HEK293 (cell line): Measurements from ENCODE around the gene PPIL3.

Experiments used
- CTCF ChIA-PET: fragments of 350-600 bp; formaldehyde crosslinking; extraction: SDS; loops from one replicate; lab custom pipeline; 2021; ENCODE audit warnings: antibody characterized with exemption; lab: Yijun Ruan, JAX
- POLR2A ChIA-PET: fragments of 300-600 bp; formaldehyde crosslinking; extraction: SDS; loops from one replicate; lab custom pipeline; 2020; ENCODE audit warnings: antibody characterized with exemption, inconsistent platforms; lab: Yijun Ruan, JAX
- H3K27ac ChIP-seq: fragments of 200-500 bp; sonication (Bioruptor generic); 2 replicates; pipeline ENCODE4 v1.5.1; 2014; ENCODE audit warnings: low read depth, low read length, control low read depth, inconsistent platforms; ENCODE audit errors: extremely low read depth
- H3K36me3 ChIP-seq, 2 experiments: fragments of 200-500 bp in 1 of 2; sonication (Bioruptor generic) in 1 of 2; 1 replicate in 1 of 2; 2 replicates in 1 of 2; pipeline ENCODE4 v1.5.1; 2014 to 2017; ENCODE audit warnings: inconsistent platforms in 2 of 2, low read length in 2 of 2; ENCODE audit not compliant: control insufficient read depth in 2 of 2, insufficient read depth in 1 of 2
- H3K4me1 ChIP-seq: fragments of 200-500 bp; sonication (Bioruptor generic); 2 replicates; pipeline ENCODE4 v1.5.1; 2014; ENCODE audit warnings: mild to moderate bottlenecking, low read length, inconsistent platforms; ENCODE audit not compliant: control insufficient read depth, insufficient read depth
- H3K4me3 ChIP-seq: 2 replicates; pipeline ENCODE4 v1.5.1; 2011; ENCODE audit warnings: low read depth, mild to moderate bottlenecking, control low read depth, low read length, moderate library complexity
- H3K9me3 ChIP-seq: fragments of 200-500 bp; sonication (Bioruptor generic); 2 replicates; pipeline ENCODE4 v1.5.1; 2014; ENCODE audit warnings: low read depth, low read length, inconsistent platforms; ENCODE audit not compliant: control insufficient read depth, insufficient read depth
- OSR2 ChIP-seq: fragments of 450-650 bp; formaldehyde crosslinking; IDR thresholded peaks from 2 replicates; pipeline ENCODE4 v1.5.1; 2016; ENCODE audit warnings: missing biosample characterization, missing genetic modification characterization
- PRDM1 ChIP-seq: fragments of 450-650 bp; formaldehyde crosslinking; IDR thresholded peaks from 2 replicates; pipeline ENCODE4; 2016; ENCODE audit warnings: missing biosample characterization, missing genetic modification characterization
- PRDM10 ChIP-seq: fragments of 450-650 bp; formaldehyde crosslinking; IDR thresholded peaks from 2 replicates; pipeline ENCODE4 v1.5.1; 2016; ENCODE audit warnings: missing biosample characterization, missing genetic modification characterization
- PRDM2 ChIP-seq: fragments of 450-650 bp; formaldehyde crosslinking; IDR thresholded peaks from 2 replicates; pipeline ENCODE4 v1.5.1; 2016; ENCODE audit warnings: missing biosample characterization, missing genetic modification characterization, borderline replicate concordance
- SCRT2 ChIP-seq: fragments of 450-650 bp; formaldehyde crosslinking; IDR thresholded peaks from 2 replicates; pipeline ENCODE4 v1.5.1; 2016; ENCODE audit warnings: missing biosample characterization, missing genetic modification characterization
- SP7 ChIP-seq: fragments of 450-650 bp; formaldehyde crosslinking; IDR thresholded peaks from 2 replicates; pipeline ENCODE4 v1.5.1; 2016; ENCODE audit warnings: missing biosample characterization, missing genetic modification characterization
- ZBTB26 ChIP-seq: fragments of 450-650 bp; formaldehyde crosslinking; optimal IDR thresholded peaks from 2 replicates; pipeline ENCODE3; 2016; ENCODE audit warnings: missing biosample characterization, mild to moderate bottlenecking, missing genetic modification characterization
- ZNF114 ChIP-seq: fragments of 450-650 bp; formaldehyde crosslinking; IDR thresholded peaks from 2 replicates; pipeline ENCODE4 v1.5.0; 2017; ENCODE audit warnings: missing biosample characterization, missing genetic modification characterization
- ZNF16 ChIP-seq: fragments of 450-650 bp; formaldehyde crosslinking; IDR thresholded peaks from 2 replicates; pipeline ENCODE4 v1.5.1; 2016; ENCODE audit warnings: low read depth, missing biosample characterization, missing genetic modification characterization
- ZNF169 ChIP-seq: fragments of 450-650 bp; formaldehyde crosslinking; IDR thresholded peaks from 2 replicates; pipeline ENCODE4 v1.5.1; 2016; ENCODE audit warnings: missing biosample characterization, missing genetic modification characterization
- ZNF24 ChIP-seq: fragments of 450-650 bp; formaldehyde crosslinking; IDR thresholded peaks from 2 replicates; pipeline ENCODE4 v1.5.1; 2016; ENCODE audit warnings: missing biosample characterization, missing genetic modification characterization
- ZNF335 ChIP-seq: fragments of 450-650 bp; formaldehyde crosslinking; conservative IDR thresholded peaks from 2 replicates; pipeline ENCODE4 v1.5.1; 2016; ENCODE audit warnings: missing biosample characterization, missing genetic modification characterization
- ZNF350 ChIP-seq: fragments of 450-650 bp; formaldehyde crosslinking; IDR thresholded peaks from 2 replicates; pipeline ENCODE4 v1.5.0; 2017; ENCODE audit warnings: missing biosample characterization, mild to moderate bottlenecking, missing genetic modification characterization
- ZNF473 ChIP-seq: fragments of 450-650 bp; formaldehyde crosslinking; IDR thresholded peaks from 2 replicates; pipeline ENCODE4 v1.5.1; 2017; ENCODE audit warnings: missing biosample characterization, missing genetic modification characterization
- ZNF549 ChIP-seq: fragments of 450-650 bp; IDR thresholded peaks from 2 replicates; pipeline ENCODE4 v1.5.1; 2018; ENCODE audit warnings: missing biosample characterization, missing genetic modification characterization, mild to moderate bottlenecking, inconsistent platforms, moderate library complexity
- ZNF555 ChIP-seq: fragments of 450-650 bp; formaldehyde crosslinking; conservative IDR thresholded peaks from 2 replicates; pipeline ENCODE4 v1.5.1; 2017; ENCODE audit warnings: missing biosample characterization, mild to moderate bottlenecking, missing genetic modification characterization, inconsistent platforms
- ZNF561 ChIP-seq: fragments of 450-650 bp; IDR thresholded peaks from 2 replicates; pipeline ENCODE4 v1.5.1; 2018; ENCODE audit warnings: missing biosample characterization, missing genetic modification characterization, borderline replicate concordance
- ZNF571 ChIP-seq: fragments of 450-650 bp; formaldehyde crosslinking; IDR thresholded peaks from 2 replicates; pipeline ENCODE4 v1.5.0; 2017; ENCODE audit warnings: missing biosample characterization, missing genetic modification characterization
- ZNF660 ChIP-seq: fragments of 450-650 bp; IDR thresholded peaks from 2 replicates; pipeline ENCODE4 v1.5.1; 2018; ENCODE audit warnings: missing biosample characterization, mild to moderate bottlenecking, missing genetic modification characterization
- ZNF677 ChIP-seq: fragments of 450-650 bp; IDR thresholded peaks from 2 replicates; pipeline ENCODE4 v1.5.0; 2018; ENCODE audit warnings: missing biosample characterization, mild to moderate bottlenecking, missing genetic modification characterization, moderate library complexity
- ZNF707 ChIP-seq: fragments of 450-650 bp; formaldehyde crosslinking; IDR thresholded peaks from 2 replicates; pipeline ENCODE4 v1.5.1; 2016; ENCODE audit warnings: missing biosample characterization, missing genetic modification characterization
- TF ChIP-seq, protein P1 (sequence below): fragments of 450-650 bp; IDR thresholded peaks from 2 replicates; pipeline ENCODE4 v1.5.1; 2018; ENCODE audit warnings: missing biosample characterization, mild to moderate bottlenecking, missing genetic modification characterization

The PPIL3 gene

DNA sequence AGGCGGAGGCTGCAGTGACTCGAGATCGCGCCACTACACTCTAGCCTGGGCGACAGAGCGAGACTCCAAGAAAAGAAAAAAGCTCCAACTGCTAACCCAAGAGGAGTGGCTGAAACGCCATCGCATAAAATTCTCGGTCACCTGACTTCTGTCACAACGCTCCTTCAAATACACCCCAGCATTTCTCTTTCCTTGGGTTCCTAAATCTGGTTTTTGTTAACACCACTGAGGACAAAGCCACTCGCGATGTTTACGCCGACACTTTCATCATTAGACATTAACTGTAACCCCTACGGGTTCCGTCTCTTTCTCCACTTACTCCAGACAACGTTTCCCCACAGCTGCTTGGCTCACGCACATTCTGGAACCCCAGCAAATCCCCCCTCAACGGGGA is 25.1 kb downstream of the PPIL3 start:
- peaks cover 12 to 35% of the 10 kb centered on the region in 2 experiments for H3K36me3 ChIP-seq
- POLR2A ChIA-PET = interaction anchor here (0.6 to 2.0 kb wide), 19 partner anchors 9 to 941 kb away, joined by 3 to 36 read pairs (median 5); partner anchors contain the start of genes BZW1, CASP10, NIF3L1 and PPIL3
- peaks cover 12% of the 10 kb centered on the region; the same call in 1 of the 2 replicates for H3K4me1 ChIP-seq
- CTCF ChIA-PET = interaction anchor here (0.9 kb wide), 1 partner anchor 150 kb away, joined by 5 read pairs; no protein-coding TSS in a partner anchor
- H3K4me3 ChIP-seq = peak overlapping the region; percentile 95
- no peak for TF ChIP-seq PRDM2
- no peak for TF ChIP-seq ZNF549 (tag by site-specific recombination)
- no peak for TF ChIP-seq ZNF707 (tag by site-specific recombination)
- TF ChIP-seq ZNF335 (tag by site-specific recombination) = 0 out of 2 replicates have a peak, but pooled peaks have one; percentile 19
- TF ChIP-seq, all 188 proteins: peak for 1
- Histone ChIP-seq H3K9me3 (no peaks in the 10 kb centered on the region), H3K27ac (peak overlapping the region; percentile 97)

DNA sequence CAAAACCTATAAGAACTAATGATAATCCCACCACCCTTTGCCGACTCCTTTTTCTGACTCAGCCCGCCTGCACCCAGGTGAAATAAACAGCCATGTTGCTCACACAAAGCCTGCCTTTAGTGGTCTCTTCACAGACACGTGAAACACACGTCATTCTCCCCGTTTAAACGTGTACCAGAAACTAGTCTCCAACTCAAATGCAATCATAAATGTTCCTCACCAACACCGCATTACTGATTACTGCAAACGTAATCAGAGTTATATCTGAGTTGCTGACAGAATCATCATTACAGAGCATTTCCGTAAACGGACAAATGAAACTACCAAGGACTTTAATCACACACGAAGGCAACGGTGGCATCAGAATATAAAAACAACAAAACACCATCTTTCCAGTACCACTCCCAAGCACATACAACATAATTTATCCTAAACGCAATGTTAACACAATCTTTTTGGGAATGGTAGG is 26.3 kb downstream of the PPIL3 start:
- peaks cover 23 to 47% of the 10 kb centered on the region in 2 experiments for H3K36me3 ChIP-seq
- H3K4me1 ChIP-seq = 0 out of 2 replicates have a peak, but pooled peaks cover 10% of the 10 kb centered on the region
- POLR2A ChIA-PET = interaction anchor here (0.7 kb wide), 2 partner anchors 111 to 270 kb away, joined by 3 read pairs; no protein-coding TSS in a partner anchor
- peak overlapping the region; percentile 95 for H3K4me3 ChIP-seq
- CTCF ChIA-PET = no interaction called here
- H3K9me3 ChIP-seq = no peaks in the 10 kb centered on the region
- peak overlapping the region; percentile 97; the same call in 1 of the 2 replicates for H3K27ac ChIP-seq
- no peak for TF ChIP-seq ZBTB26 (tag by site-specific recombination)
- 0 out of 2 replicates have a peak, but pooled peaks have one; percentile 12 for TF ChIP-seq ZNF660 (tag by site-specific recombination)
- TF ChIP-seq ZNF24 (tag by site-specific recombination) = 0 out of 2 replicates have a peak, but pooled peaks have one; percentile 18
- TF ChIP-seq PRDM10 (tag by site-specific recombination) = peak; percentile 14; the same call in 1 of the 2 replicates
- TF ChIP-seq ZNF571 = no peak
- peak; percentile 55 for TF ChIP-seq OSR2 (tag by site-specific recombination)
- 0 out of 2 replicates have a peak, but pooled peaks have one; percentile 14 for TF ChIP-seq SP7 (tag by site-specific recombination)
- no peak for TF ChIP-seq ZNF561 (tag by site-specific recombination)
- TF ChIP-seq ZNF473 (tag by site-specific recombination) = no peak
- TF ChIP-seq ZNF16 = no peak
- TF ChIP-seq ZNF350 (tag by site-specific recombination) = no peak
- no peak for TF ChIP-seq ZNF335 (tag by site-specific recombination)
- no peak for TF ChIP-seq ZNF555 (tag by site-specific recombination)
- TF ChIP-seq ZNF114 = no peak
- TF ChIP-seq PRDM1 (tag by site-specific recombination) = no peak
- no peak for TF ChIP-seq SCRT2 (tag by site-specific recombination)
- TF ChIP-seq ZNF677 (tag by site-specific recombination) = no peak
- TF ChIP-seq, protein P1, sequence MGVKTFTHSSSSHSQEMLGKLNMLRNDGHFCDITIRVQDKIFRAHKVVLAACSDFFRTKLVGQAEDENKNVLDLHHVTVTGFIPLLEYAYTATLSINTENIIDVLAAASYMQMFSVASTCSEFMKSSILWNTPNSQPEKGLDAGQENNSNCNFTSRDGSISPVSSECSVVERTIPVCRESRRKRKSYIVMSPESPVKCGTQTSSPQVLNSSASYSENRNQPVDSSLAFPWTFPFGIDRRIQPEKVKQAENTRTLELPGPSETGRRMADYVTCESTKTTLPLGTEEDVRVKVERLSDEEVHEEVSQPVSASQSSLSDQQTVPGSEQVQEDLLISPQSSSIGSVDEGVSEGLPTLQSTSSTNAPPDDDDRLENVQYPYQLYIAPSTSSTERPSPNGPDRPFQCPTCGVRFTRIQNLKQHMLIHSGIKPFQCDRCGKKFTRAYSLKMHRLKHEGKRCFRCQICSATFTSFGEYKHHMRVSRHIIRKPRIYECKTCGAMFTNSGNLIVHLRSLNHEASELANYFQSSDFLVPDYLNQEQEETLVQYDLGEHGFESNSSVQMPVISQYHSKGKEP (tag by site-specific recombination) = peak; percentile 35; the same call in 1 of the 2 replicates
- no peak for TF ChIP-seq ZNF169 (tag by site-specific recombination)
